NCI-H1417 (cell line): ENCODE measurements around the gene RNF17.

ENCODE experiments used
- DNase-seq, 3 experiments: peaks; one replicate each; lab custom pipeline; 2025; lab: John Stamatoyannopoulos, UW

The RNF17 gene

DNA sequence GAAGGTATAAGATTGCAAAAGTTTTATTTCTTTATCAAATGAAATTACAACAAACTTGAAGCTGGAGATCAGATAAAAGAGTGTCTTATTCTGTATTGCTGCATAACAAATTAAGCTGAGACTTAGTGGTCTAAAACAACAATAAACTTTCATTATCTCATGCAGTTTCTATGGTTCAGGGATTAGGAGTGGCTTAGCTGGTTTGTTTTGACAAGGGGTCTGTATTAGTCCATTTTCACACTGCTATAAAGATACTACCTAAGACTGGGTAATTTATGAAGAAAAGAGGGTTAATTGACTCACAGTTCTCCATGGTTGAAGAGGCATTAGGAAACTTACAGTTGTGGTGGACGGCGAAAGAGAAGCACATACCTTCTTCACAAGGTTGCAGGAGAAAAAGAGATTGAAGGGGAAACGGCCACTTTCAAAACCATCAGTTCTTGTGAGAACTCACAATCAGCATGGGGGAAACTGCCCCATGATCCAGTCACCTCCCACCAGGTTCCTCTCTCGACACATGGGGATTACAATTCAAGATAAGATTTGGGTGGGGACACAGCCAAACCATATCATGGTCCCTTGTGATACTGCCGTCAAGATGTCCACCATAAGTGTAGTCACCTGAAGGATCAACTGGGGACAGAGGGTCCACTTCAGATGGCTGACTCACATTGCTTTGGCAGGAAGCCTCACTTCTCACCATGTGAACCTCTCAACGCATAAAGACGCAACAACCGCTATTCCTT is 97.8 kb downstream of the RNF17 start:
- DNase-seq = no peak

DNA sequence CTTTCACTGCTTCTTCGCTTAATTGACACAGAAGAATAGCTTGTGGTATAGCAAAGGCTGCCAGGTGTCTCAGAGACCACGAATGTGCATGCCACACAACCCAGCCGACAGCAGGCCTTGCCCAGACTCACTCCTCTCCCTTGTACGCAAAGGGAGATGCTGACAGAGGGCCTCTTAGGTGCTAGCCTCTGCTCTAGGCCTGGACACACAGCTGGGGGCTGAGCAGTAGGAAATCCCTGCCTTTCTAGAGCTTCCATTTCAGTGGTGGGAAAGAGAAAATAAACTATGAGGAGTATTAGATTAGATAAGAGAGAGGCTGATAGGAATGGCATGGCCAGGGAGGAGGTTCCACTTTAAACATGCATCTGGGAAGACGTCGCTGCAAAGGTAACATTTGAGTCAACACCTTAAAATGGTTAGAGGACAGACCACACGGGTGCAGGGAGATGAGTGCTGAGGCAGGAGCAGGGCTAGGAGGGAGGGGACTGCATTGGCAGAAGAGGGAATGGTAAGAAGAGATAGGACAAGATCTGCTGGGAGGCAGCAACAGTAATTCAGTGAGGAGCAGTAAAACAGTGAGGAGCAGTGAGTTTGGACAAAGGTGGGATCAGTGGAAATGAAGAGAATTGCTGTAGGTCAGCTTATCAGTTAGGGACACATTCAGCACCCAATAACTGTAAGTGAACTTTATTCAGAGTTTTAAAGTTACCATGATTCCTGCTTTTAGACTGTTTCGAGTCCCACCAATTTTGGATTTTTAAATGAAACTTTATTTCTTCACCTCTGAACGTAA is 100.0 kb downstream of the RNF17 start:
- no peak for DNase-seq

DNA sequence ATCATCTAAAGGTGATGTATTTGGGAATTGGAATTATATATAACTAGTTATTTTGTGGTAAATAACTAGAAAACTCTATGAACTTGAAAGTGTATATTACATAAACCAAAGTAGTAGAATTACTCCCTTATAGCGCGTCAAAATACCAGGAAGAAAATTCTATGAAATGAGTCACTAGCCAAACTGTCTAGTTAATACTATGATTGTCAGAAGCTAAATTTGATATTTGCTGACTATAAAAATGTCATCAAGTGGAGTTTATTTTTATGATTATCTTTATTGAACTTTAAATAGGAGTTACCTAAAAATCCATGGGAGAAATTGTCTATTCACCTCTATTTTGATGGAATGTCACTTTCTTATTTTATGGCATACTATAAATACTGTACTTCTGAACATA is 100.6 kb downstream of the RNF17 start:
- DNase-seq = no peak

DNA sequence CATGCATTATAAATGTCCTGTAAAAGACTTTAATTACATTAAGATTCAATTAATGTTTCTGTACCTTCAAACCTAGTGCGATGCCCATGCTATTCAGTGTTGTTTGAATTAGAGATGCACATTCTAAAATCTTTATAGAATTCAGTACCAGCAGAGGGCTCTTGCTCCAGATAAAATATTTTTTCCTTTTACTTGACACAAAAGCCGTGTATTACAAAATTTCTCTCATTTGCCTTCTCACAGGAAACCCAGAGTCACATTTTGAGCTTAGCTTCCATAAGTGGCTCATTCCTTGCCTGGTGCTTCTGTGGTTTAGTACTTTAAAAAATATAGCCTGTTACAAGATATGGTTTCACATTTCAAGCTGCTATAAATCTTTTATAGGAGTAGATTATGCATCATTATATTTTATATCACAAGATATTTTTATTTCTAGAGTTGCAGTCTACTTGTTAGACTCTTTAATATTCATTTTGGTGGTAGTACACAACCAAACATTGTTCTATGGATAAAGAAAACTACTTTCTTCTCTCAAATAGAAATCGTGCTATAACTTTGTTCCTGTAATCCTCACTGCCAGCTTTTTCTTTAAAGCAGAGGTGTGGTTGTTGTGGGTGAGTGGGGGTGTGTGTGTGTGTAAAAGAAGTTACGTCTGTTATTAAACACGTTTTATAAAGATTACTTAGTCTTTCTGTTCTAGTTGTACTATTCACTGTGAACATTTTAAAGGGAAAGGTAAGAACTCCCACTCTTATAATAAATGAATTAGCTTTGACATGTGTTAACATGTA is 101.4 kb downstream of the RNF17 start:
- no peak for DNase-seq

DNA sequence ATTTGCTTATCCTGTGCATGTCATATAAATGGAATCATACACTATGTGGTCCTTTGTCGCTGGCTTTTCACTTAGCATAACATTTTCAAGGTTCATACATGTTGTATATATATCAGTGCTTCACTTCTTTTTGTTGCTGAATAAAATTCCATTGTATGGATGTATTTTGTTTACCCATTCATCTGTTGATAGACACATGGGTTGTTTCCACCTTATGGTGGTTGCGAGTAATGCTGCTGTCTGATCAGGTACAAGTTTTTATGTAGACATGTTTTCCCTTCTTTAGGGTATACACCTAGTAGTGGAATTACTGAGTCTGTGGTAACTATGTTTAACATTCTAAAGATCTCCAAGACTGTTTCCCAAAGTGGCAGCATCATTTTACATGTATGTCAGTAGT is 102.5 kb downstream of the RNF17 start:
- DNase-seq = no peak

DNA sequence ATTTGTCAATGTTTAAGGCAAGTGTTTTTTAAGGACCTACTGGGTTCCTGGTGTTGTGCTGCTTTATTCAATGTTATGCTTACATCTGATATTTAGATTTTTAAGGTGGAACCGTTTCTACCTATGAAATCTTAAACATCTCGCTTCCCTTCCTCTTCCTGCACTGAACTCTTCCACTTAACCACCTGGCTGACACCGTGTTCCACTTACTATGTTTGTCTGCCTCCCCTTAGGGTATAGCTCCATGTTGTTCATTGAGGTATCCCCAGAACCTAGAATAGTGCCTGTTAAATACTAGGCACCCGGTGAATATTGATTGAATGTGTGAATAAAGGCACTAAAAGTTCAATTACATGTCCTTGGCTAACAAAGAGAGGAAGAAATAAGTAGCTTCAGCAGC is 104.9 kb downstream of the RNF17 start:
- DNase-seq = no peak

DNA sequence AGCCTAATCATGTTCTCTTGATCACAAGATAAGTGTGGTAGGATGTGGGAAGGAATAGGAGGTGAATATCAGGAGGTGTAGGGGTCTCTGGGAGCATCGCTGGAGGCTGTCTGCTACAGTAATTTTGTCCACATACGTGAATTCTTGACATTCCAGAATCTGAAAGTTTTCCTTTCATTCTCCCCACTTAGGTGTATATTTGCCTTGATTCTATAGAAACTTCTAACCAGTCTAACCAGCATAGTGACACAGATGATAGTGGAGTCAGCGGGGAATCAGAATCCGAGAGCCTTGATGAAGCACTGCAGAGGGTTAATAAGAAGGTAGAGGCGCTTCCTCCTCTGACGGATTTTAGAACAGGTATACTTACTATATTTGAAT is 106.4 kb downstream of the RNF17 start:
- DNase-seq = no peak

DNA sequence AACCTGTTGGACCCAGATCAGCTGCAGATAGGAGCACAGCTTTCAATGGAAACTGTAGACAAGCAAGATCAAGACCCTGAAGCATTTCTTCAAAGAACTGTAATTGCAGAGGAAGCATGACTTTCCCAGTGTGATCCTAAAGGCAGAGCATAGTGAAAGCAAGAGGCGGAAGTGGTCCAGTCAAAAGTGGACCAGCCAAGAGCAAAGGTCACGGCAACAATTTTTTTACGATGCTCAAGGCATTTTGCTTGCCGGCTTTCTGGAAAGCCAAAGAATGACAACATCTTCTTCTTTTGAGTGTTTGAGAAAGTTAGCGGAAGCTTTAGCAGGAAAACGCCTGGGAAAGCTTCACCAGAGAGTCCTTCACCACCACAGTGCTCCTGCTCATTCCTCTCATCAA is 111.6 kb downstream of the RNF17 start:
- DNase-seq = no peak

DNA sequence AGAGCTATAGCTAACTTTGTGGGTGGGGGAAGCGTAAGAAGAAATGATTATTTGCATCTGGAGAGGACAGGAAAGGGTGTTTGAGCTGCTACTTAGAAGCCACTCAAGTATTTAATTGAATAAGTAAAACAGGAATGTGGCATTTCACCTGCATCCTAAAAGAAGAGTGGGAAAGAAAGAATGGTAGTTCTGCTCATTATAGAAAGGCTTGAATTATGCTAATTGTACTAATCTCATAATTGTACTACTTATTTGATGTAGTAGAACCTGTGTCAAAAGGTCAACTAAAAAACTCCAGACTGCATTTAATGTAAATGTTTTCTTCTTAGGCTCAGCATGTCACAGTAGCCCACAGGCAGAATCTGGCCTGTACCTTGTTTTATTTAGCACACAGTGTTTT is 113.6 kb downstream of the RNF17 start:
- DNase-seq = no peak

DNA sequence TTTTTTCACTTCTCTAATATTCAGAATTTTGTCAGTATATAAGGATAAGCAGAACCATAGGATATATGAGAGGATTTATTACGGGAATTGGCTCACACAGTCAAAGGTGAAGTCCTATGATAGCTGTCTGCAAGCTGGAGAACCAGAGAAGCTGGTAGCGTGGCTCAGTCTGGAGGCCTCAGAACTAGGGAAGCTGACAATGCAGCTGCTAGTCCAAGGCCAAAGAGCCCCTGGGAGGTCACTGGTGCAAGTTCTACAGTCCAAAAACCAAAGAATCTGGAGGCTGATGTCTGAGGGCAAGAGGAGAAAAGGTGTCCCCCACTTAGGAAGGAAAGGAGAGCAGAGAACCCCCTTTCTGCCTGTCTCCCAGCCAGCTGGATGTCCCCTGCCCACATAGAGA is 114.4 kb downstream of the RNF17 start:
- DNase-seq = no peak

DNA sequence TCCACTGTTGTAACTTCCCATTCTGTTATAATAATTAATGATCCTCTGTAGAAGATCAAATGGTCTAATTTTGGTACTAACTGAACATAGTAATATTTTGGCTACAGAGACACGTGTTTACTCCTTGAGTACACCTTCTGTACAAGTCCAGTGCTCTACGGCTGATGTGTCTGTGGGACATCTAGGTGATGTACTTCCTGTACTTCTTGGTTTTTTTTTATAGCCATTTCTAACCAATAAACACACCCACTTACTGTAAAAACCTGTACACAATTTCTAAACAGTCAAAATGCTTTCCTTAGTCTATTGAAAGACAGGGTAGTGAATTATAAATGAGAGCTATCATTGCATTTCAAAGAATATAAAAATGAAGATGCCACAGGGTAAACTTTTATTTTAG is 118.7 kb downstream of the RNF17 start:
- DNase-seq = no peak

DNA sequence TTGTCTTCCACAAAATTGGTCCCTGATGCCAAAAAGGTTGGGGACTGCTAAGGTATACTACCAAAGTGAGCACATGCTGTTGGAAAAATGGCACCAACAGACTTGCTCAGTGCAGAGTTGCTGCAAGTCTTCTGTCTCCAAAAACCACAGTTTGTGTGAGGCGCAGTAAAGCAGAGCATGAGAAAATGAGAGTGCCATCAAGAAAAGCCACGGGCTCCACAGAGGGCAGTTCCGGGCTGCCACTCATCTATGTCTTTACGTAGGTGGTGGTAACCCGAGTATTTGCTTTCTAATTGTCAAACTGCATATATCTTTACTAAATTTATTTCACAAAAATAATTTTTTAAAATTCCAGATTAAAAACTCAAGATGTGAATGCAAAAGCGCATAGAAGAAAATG is 123.8 kb downstream of the RNF17 start:
- DNase-seq = no peak

DNA sequence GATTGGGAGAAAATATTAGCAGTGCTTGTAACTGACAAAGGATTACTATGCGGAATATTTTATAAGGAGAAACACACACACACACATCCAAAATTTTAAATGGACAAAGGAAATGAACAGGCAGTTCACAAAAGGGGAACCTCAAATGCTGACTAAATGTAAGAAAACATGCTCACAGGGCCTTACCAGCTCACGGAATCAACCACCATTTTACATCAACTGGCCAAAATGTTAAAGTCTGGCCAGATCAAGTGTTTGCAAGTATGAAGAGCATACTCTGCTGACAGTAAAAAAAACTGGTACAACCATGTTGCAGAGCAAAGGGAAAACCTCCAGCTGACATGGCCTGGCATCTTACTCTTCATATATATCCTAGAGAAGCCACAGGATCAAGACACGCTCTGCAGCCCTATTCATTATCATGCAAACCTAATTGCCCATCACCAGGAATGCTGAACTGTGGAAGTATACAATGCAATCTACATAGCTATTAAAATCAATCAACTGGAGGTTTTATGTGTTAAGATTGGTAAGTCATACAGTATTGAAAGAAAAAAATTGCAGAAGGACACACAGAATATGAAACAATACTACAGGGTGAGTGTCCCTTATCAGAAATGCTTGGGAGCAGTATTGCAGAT is 124.4 kb downstream of the RNF17 start:
- no peak for DNase-seq

DNA sequence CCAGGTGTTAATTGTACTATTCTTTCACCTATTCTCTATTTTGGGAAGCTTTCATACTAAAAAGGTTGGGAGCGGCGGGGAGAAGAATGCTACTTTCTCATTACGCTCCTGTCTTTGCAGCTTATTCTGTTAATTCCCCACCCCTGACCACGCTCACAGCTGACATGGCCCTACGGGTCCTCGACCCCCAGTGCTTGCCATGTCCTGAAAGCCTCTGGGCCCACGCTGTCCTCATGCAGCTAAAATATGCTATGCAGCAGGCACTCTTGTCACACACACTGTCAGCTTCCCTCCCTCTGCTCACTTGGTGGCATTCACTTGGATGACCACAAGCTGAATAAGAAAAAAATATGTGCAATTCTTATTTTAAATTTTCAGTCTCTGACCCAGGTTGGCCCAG is 126.3 kb downstream of the RNF17 start:
- DNase-seq = no peak

DNA sequence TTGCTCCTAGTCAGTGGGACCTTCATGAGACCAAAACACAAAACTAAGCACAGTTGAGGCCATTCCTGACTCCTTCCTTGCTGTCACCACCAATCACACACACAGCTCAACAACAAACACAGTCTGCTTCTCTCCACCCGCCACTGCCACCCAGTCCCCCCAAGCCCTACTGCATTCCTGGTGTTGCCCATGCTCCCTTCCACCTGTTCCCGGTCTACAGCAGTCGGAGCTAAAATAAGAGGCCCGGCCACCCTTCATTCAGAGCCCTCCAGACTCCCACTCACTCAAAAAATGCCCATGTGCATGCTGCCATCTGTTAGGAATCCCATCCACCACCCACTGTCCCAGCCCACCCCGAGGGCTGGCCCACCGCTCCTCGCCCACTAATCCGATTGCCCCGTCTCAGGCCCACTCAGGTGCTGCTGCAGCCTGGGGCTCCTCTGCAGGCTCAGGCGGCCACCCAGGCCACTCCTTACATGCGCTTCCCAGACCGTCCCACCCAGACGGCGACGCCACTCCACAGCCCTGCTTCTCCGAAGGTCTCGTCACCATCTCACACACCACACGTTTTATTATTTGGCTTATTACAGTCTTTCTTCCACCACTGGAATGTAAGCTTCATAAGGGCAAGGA is 127.6 kb downstream of the RNF17 start:
- DNase-seq = no peak

DNA sequence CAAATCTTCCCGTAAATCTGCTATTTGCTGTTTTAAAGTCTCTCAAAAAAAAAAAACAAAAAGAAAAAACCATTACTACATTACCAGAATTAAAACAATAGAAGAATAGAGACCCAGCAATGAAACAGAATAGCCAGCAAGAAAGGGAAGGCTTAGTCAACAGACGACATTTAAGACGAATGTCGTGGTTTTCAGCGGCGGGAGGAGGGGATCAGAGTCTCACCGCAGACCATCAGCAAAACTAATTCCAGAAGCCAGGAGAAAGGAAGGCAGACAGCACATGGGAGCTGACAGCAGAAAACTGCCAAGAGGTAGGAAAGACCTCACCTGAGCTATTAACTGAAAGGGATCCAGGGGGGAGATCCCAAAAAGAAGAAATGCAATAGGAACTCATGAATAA is 128.9 kb downstream of the RNF17 start:
- no peak for DNase-seq

DNA sequence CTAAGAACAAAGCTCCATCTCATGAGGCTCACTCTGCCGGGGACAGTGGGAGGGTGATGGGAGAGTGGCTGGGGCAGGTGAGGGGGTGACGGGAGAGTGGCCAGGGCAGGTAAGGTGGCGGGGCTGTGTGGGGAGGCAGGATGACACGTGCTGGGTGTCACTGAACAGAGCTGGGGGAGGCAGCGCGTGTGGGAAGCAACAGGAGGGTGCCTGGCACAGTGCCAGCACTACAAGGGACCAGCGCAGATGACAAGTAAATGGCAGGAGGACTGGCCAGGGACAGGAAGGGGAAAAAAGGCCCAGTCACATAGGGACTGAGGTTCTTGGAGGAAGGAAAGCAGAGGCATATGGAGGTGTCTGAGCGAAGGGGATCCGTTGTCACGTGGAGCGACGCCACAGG is 129.9 kb downstream of the RNF17 start:
- DNase-seq = peak in 1 of 3 experiments; percentile 8

DNA sequence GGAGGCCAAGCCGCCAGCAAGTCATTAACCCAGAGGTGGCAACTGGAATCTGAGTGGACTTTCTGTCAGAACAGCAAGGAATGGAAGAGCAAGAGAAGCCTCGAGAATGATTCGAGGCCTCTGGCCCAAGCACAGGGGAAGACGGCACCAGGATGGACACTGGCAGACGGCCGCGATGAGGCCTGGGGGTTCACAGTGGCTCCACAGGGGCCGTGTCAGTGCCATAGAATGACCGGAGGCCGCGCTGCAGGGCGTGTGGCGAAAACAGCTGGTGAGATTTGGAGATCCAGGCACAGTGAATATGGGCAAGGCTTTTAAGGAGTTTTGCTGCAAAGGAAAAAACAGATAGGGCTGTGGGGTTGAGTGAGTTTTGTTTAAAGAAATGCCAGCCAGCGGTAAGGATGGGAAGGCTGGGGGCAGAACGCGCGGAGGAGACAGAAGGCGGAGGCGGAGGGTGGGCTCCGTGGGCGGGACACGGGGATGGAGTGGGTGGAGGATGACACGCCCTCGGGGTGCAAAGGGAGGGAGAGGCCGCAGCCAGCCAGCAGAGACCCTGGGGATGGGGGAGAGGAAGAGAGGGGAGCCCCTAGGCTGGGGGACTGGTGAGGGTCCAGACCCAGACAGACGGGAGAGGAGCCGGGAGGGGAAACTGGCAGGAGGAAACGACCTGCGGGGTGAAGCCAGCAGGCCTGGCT is 130.5 kb downstream of the RNF17 start:
- no peak for DNase-seq

DNA sequence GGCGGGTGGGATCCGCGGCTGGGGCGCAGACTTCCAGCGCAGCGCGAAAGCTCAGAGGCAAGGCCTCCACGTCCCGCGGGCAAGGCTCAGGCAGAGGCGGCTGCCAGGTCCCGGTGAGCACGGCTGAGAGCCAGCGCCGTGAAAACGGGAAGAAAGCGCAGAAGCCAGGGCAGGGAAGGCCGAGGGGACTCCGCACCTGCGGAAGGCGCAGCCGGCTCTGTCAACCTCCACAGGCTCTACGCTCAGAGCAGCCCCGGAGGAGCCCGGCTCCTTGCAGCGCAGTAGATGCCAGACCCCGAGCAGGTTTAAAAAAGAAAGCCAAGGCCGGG is 131.0 kb downstream of the RNF17 start:
- no peak for DNase-seq

DNA sequence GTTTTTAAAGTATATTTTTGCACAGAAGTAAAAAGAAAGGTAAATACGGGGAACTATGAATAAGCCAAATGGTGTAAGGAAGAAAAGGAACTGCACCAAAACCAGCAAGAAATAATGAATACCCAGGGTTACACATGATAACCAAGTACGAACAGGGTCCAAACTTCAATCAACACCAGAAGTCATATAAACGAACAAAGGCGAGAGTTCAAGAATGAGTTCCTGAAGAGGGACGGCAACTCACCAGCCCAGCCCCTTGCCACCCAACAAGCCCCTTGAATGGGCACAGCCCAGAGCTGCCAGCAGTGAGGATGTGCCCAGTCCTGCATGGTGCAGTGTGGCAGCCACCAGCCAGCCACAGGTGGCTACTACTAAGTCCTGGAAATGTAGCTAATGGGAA is 132.1 kb downstream of the RNF17 start:
- no peak for DNase-seq

DNA sequence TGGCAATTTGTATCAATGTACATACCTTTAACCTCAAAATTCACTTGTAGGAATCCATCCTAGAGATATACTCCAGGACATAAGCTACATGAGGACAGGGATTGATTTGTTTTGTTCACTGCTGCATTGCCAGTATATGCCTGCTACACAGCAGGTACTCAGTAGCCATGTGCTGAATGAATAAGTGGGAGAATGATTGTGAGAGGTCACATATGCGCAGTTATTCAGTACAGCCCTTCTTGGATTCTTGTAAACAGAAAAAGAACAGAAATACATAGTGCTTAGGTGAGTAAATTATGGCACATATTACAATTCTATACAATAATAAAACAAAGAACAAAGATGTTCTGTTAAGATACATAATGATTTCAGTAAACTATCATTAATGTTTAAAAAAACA is 133.3 kb downstream of the RNF17 start:
- DNase-seq = no peak

DNA sequence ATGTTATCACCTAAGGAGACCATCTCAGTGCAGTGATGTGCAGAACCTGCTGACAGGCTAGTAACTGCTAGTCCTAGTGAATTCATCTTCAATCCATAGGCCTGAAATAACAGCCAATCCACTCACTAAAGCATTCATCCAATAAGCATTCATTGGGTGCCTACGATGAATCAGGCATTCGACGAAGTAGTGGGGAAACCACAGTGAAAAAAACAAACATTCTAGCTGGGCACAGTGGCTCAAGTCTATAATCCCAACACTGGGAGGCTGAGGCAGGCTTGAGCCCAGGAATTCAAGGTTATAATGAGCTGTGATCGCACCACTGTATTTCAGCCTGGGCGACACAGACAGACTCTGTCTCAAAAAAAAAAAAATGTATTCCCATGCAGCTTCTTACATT is 135.6 kb downstream of the RNF17 start:
- DNase-seq = no peak
